ENCODE results near the gene ADGRA1. TPM values are rescaled to one million over a fixed set of nuclear protein-coding genes. Genes with fewer than 3 reads are reported as not detected.

Gene ADGRA1
- total RNA-seq, 2 experiments from 2014 or later = not detected

DNA sequence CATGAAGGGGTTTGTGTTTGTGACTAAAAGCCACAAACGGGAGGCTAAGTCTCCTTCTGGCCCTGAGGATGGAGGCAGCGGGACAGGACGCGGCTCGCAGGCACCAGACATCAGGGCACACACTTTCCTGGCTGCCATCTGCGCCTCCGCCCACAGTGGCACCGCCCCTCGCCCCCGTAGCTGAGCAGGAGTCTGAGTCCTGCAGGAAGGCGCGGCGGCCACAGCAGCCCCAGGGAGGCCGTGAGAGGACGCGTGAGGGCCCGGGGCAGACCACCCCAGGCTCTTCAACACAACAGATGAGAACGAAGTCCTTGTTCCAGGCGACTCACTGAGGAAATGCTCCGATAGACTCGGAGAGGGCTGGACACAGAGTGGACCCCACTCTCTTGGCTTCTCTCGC is 6.6 kb downstream of the ADGRA1 start:
- CTCF ChIA-PET = no interaction called here
- DNase-seq (no peak), ATAC-seq (no peak)
- Mint-ChIP-seq H3K4me1 (ENCODE audit: low read depth) (no peaks in the 10 kb centered on the region), H3K4me3 (no peak overlapping the region), H3K36me3 (ENCODE audit: low read depth) (no peaks in the 10 kb centered on the region), H3K27me3 (ENCODE audit: low read depth) (peaks cover 6% of the 10 kb centered on the region), H3K9me3 (ENCODE audit: insufficient read depth) (no peaks in the 10 kb centered on the region), H3K27ac (no peak overlapping the region)
- POLR2A ChIA-PET = no interaction called here

DNA sequence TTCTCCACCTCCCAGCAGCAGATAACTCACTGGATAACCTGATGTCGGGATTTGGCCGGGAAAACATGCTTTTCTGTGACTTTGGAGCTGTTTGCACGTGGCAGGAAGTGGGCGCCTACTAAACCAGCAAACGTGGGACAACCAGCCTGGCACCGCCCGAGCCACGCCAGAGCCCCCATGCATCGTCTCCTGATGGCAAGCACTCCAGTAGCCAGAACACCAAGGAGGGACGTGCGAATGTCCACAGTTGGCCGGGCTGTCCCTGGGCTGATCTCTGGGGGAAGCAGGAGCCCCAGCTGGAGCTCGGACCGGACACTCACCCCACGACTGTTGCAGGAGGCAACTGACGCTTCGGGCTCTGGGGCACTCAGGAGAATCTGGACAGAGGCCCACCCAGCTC is 7.1 kb downstream of the ADGRA1 start:
- no peak overlapping the region for H3K27ac Mint-ChIP-seq
- ChIA-PET POLR2A (no interaction called here), CTCF (no interaction called here)
- H3K27me3 Mint-ChIP-seq (ENCODE audit: low read depth) = peaks cover 6% of the 10 kb centered on the region
- H3K4me3 Mint-ChIP-seq = no peak overlapping the region
- H3K36me3 Mint-ChIP-seq (ENCODE audit: low read depth) = no peaks in the 10 kb centered on the region
- H3K4me1 Mint-ChIP-seq (ENCODE audit: low read depth) = no peaks in the 10 kb centered on the region
- H3K9me3 Mint-ChIP-seq (ENCODE audit: insufficient read depth) = no peaks in the 10 kb centered on the region
- no peak for DNase-seq
- no peak for ATAC-seq

DNA sequence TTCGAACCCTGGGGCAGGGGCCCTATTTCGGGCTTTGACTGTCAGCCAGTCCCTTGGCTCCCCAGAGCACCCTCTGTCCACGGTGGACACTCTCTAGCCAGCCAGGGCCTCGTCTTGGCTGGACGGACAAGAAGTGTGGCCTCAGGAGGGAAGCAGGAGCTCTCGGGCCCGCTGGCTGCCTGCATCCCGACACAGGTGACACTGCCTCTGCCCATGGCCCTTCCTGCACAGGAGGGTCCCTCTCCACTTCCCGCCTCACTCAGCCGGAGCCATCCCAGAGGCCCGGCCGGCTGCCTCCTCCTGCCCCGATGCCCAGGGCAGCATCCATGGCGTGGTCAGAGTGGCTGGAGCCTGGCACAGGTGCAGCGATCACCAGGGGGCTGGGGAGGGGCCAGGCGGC is 7.9 kb downstream of the ADGRA1 start:
- ChIA-PET CTCF (no interaction called here), POLR2A (no interaction called here)
- ATAC-seq (no peak), DNase-seq (no peak)
- no peak overlapping the region for H3K4me3 Mint-ChIP-seq
- no peaks in the 10 kb centered on the region for H3K4me1 Mint-ChIP-seq (ENCODE audit: low read depth)
- H3K36me3 Mint-ChIP-seq (ENCODE audit: low read depth) = no peaks in the 10 kb centered on the region
- no peaks in the 10 kb centered on the region for H3K9me3 Mint-ChIP-seq (ENCODE audit: insufficient read depth)
- peaks cover 3% of the 10 kb centered on the region for H3K27me3 Mint-ChIP-seq (ENCODE audit: low read depth)
- H3K27ac Mint-ChIP-seq = no peak overlapping the region

DNA sequence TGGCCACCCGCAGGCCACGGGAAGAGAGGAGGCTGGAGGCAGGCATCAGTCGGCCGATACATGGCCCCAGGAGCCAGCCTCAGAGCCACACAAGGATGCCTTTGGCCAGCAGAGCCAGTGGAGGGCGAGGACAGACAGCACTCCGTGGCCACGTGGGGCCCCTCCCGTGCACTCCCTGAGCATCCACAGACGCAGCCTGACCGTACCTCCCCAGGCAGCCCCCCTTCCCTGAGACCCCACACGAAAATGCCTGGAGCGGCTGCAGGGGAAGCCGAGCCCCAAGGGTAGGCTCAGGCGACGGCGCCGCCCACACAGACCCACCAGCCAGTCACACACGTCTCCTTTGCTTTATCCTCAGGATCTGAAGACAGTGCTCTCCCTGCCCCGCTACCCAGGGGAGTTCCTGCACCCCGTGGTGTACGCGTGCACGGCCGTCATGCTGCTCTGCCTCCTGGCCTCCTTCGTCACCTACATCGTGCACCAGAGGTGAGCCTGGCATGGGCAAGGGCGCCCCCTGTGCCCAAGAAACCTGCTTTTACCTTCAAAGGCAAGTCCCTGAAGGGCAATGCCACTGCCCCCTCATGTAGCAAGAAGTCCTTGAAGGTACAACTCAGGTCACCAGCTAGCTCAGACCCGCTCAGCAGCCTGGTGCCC is 9.0 kb downstream of the ADGRA1 start:
- Mint-ChIP-seq H3K9me3 (ENCODE audit: insufficient read depth) (no peaks in the 10 kb centered on the region), H3K36me3 (ENCODE audit: low read depth) (no peaks in the 10 kb centered on the region), H3K4me1 (ENCODE audit: low read depth) (no peaks in the 10 kb centered on the region), H3K4me3 (no peak overlapping the region), H3K27ac (no peak overlapping the region), H3K27me3 (ENCODE audit: low read depth) (peaks cover 2% of the 10 kb centered on the region)
- ChIA-PET POLR2A (no interaction called here), CTCF (no interaction called here)
- ATAC-seq (no peak), DNase-seq (peak; percentile 25)

DNA sequence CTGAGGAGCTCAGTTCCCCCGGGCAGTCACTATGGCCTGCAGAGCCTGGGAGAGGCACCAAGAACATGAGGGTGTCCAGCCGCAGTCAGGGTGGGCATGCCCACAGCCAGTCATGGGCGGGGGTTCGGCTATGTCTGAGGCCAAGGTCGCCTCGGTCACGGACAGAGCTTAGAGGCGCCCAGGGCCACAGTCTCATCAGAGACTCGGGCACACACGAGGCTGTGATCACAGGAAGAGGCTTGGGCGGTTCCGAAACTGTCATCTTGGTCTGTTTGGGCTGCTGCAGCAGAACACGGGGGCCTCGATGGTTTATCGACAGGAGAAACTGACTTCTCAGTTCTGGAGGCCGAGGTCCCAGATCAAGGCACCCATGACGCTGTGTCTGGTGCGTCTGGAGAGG is 9.7 kb downstream of the ADGRA1 start:
- POLR2A ChIA-PET = no interaction called here
- Mint-ChIP-seq H3K36me3 (ENCODE audit: low read depth) (no peaks in the 10 kb centered on the region), H3K27me3 (ENCODE audit: low read depth) (peaks cover 3% of the 10 kb centered on the region), H3K9me3 (ENCODE audit: insufficient read depth) (no peaks in the 10 kb centered on the region), H3K27ac (no peak overlapping the region), H3K4me1 (ENCODE audit: low read depth) (no peaks in the 10 kb centered on the region), H3K4me3 (no peak overlapping the region)
- CTCF ChIA-PET = no interaction called here
- no peak for ATAC-seq
- no peak for DNase-seq

DNA sequence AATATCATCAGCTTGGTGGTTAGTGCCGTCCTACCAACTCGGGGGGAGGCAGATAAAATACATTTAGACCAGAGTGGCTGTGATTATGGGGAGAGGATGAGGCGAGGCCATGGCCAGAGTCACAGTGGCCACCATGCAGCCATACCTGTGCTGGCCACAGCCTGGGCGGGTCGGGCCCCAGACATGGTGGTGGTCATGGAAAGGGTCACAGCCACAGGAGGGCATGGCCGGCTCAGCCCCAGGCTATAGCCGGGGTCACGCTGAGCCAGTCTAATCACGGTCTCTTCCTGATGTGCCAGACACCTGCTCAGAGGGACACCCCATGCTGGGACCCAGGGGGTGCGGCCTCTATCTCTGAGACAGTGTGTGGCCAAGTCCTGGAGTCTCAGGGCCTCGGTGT is 10.2 kb downstream of the ADGRA1 start:
- CTCF ChIA-PET = no interaction called here
- no peak for ATAC-seq
- H3K27me3 Mint-ChIP-seq (ENCODE audit: low read depth) = peaks cover 3% of the 10 kb centered on the region
- no peaks in the 10 kb centered on the region for H3K4me1 Mint-ChIP-seq (ENCODE audit: low read depth)
- no peak for DNase-seq
- H3K4me3 Mint-ChIP-seq = no peak overlapping the region
- H3K27ac Mint-ChIP-seq = no peak overlapping the region
- POLR2A ChIA-PET = no interaction called here
- H3K36me3 Mint-ChIP-seq (ENCODE audit: low read depth) = no peaks in the 10 kb centered on the region
- no peaks in the 10 kb centered on the region for H3K9me3 Mint-ChIP-seq (ENCODE audit: insufficient read depth)

DNA sequence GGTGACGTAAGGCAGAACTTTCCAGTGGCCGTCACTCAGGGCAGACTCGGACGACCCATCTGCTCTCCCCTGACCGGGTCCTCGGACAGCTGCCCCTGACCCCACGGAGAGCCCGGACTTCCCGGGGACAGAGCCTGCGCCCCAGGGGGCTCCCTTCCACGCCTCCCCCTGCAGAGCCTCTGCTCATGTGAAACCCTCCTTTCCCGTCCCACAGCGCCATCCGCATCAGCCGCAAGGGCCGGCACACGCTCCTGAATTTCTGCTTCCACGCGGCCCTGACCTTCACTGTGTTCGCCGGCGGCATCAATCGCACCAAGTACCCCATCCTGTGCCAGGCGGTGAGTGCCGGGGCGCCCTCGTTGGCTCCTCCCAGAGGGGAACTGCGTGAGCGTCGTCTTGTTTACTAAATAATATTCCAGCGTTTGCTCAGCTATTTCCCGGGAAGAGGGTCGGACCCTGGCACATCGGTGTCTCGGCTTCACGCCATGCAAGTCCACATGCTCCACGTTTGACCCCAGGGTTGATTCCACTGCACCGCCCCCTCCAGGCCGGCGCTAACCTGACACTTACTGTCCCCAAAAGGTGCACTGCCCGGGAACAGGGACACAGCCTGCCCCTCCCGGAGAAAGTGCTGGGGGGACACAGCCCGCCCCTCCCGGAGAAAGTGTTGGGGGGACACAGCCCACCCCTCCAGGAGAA is 10.9 kb downstream of the ADGRA1 start:
- H3K4me3 Mint-ChIP-seq = no peak overlapping the region
- POLR2A ChIA-PET = no interaction called here
- ATAC-seq (no peak), DNase-seq (no peak)
- no peak overlapping the region for H3K27ac Mint-ChIP-seq
- H3K9me3 Mint-ChIP-seq (ENCODE audit: insufficient read depth) = no peaks in the 10 kb centered on the region
- peaks cover 3% of the 10 kb centered on the region for H3K27me3 Mint-ChIP-seq (ENCODE audit: low read depth)
- CTCF ChIA-PET = no interaction called here
- H3K4me1 Mint-ChIP-seq (ENCODE audit: low read depth) = no peaks in the 10 kb centered on the region
- H3K36me3 Mint-ChIP-seq (ENCODE audit: low read depth) = no peaks in the 10 kb centered on the region

DNA sequence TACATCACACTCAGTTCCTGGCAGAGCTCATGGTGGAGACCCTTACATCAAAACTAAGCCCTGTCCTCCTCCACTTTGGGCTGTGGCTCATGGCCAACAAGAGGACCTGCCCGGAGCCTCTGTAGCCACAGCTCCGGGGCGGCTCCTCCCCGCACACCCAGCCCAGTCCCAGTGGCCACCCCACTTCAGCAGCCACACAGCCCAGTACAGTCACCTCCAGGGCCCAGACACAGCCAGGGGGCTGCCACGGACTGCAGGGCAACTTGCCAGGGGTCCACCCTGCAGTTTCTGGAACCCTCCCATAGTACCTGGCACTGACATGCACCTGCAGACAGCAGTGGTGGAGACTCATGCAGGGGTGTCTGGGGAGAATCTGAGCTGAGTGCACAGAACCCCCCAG is 11.8 kb downstream of the ADGRA1 start:
- no peak for ATAC-seq
- Mint-ChIP-seq H3K9me3 (ENCODE audit: insufficient read depth) (no peaks in the 10 kb centered on the region), H3K27me3 (ENCODE audit: low read depth) (peaks cover 3% of the 10 kb centered on the region), H3K36me3 (ENCODE audit: low read depth) (no peaks in the 10 kb centered on the region), H3K4me1 (ENCODE audit: low read depth) (no peaks in the 10 kb centered on the region), H3K27ac (no peak overlapping the region), H3K4me3 (no peak overlapping the region)
- no peak for DNase-seq
- POLR2A ChIA-PET = no interaction called here
- CTCF ChIA-PET = no interaction called here

DNA sequence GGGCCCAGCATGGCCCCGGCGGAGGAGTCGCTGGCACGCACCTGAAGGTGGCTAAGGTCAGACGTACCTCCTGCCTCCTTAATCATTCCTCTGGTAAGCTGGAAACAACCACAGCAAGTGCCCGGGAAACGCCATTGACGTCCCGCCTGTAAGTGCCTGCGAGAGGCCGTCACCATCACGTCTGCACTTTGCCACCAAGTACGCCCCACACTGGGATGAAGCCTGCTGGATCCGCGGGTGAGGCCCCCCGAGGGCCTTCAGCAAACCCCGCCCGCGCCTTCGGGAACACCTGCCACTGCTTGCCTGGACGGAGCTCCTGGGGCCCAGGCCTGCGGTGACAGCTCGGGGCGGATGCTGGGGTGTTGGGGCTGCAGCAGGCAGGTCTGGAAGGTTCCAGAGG is 12.5 kb downstream of the ADGRA1 start:
- H3K27me3 Mint-ChIP-seq (ENCODE audit: low read depth) = peaks cover 3% of the 10 kb centered on the region
- ChIA-PET POLR2A (no interaction called here), CTCF (no interaction called here)
- no peak overlapping the region for H3K27ac Mint-ChIP-seq
- no peak for DNase-seq
- no peak for ATAC-seq
- H3K36me3 Mint-ChIP-seq (ENCODE audit: low read depth) = no peaks in the 10 kb centered on the region
- no peak overlapping the region for H3K4me3 Mint-ChIP-seq
- no peaks in the 10 kb centered on the region for H3K9me3 Mint-ChIP-seq (ENCODE audit: insufficient read depth)
- H3K4me1 Mint-ChIP-seq (ENCODE audit: low read depth) = no peaks in the 10 kb centered on the region

DNA sequence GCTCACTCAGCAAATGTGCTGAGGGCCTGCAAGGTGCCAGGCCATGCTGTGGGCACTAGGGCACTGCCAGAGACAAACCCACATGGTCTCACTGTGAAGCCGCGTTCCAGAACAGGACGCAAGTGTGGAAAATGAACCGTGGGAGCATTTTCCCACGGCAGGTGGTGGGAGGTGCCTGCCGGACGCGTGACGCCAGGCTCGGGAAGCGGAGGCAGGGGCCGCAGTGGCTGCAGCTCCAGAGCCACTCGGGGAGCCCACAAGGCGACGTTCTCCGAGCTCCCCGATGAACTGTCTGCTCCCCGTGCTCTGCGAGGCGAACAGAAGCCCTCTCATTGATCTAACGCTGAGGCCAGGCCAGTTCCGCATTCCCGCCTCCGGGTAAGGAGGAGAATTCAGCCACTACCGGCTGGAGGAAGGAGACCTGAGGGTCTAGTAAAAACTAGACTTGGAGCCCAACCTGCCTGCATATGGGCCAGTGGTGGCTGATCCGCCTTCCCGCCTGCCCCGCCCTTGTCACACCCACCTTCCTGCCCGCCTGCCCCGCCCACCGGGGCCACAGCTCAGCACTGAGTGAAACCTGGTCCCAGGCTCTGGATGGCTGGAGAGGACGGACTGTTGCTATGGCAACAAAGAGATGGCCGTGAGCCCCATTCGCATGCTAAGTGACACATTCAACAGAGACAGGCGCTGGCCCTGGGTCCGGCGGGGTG is 13.1 kb downstream of the ADGRA1 start:
- ATAC-seq = peak; percentile 59
- H3K9me3 Mint-ChIP-seq (ENCODE audit: insufficient read depth) = no peaks in the 10 kb centered on the region

DNA sequence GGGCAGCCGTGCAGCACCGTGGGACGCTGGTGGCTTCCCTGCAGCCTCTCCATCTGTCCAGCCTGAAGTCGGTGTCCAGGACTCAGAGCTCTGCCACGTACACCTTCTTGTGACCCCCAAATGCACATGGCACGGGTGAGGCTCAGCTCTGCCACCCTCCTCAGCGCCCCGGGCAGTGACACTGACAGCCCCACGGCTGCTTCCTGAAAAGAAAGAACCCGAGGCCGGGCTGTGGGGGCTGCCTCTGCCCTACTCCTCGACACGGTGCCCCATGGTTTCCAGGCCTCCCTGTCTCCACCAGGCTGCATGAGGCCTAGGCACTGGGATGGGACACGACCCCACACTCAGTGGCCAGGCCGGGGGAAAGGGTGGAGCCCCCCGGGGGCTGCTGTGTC is 13.7 kb downstream of the ADGRA1 start:
- H3K27ac Mint-ChIP-seq = no peak overlapping the region
- H3K4me3 Mint-ChIP-seq = no peak overlapping the region
- no peak for ATAC-seq
- no peaks in the 10 kb centered on the region for H3K9me3 Mint-ChIP-seq (ENCODE audit: insufficient read depth)
- no peaks in the 10 kb centered on the region for H3K4me1 Mint-ChIP-seq (ENCODE audit: low read depth)
- ChIA-PET POLR2A (no interaction called here), CTCF (no interaction called here)
- no peak for DNase-seq
- H3K36me3 Mint-ChIP-seq (ENCODE audit: low read depth) = no peaks in the 10 kb centered on the region
- H3K27me3 Mint-ChIP-seq (ENCODE audit: low read depth) = peaks cover 3% of the 10 kb centered on the region

More for the DNA sequence above, 13.1 kb downstream of the ADGRA1 start:
- Mint-ChIP-seq H3K4me3 (no peak overlapping the region), H3K27ac (no peak overlapping the region), H3K36me3 (ENCODE audit: low read depth) (no peaks in the 10 kb centered on the region), H3K4me1 (ENCODE audit: low read depth) (no peaks in the 10 kb centered on the region), H3K27me3 (ENCODE audit: low read depth) (peaks cover 3% of the 10 kb centered on the region)
- peak; percentile 32 for DNase-seq
- ChIA-PET CTCF (no interaction called here), POLR2A (no interaction called here)

DNA sequence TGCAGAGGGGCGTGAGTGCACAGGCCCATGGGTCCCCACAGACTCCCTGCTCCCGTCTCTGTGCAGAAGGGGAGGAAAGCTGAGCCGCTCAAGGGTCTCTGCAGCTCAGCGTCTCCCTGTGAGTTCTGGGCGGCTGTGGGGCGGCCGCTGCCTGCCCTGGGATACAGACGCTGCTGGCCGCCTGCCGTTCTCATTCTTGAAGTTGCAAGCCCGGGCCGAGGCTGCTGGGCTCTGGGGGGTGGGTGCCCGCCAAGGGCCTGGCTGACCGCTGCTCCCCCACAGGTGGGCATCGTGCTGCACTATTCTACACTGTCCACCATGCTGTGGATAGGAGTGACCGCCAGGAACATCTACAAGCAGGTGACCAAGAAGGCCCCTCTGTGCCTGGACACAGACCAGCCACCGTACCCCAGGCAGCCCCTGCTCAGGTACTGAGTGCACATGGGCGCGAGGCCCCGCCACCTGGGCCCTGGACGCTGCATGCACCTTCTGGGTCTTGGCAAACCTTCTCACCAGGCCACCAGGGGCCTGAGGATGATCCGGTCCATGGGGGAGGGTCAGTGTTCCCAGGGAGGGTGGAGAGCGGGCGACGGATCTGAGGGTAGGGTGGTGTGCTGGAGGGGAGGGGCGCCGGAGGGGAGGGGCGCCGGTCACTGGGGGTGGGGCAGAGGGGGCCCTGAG is 14.8 kb downstream of the ADGRA1 start:
- DNase-seq (no peak), ATAC-seq (no peak)
- Mint-ChIP-seq H3K36me3 (ENCODE audit: low read depth) (no peaks in the 10 kb centered on the region), H3K4me1 (ENCODE audit: low read depth) (no peaks in the 10 kb centered on the region), H3K4me3 (no peak overlapping the region), H3K27ac (no peak overlapping the region), H3K27me3 (ENCODE audit: low read depth) (peaks cover 3% of the 10 kb centered on the region), H3K9me3 (ENCODE audit: insufficient read depth) (peaks cover 9% of the 10 kb centered on the region)
- ChIA-PET CTCF (no interaction called here), POLR2A (no interaction called here)
